Suprapubic skin (tissue), 4 donors: ENCODE results near the gene SESN1.

ENCODE experiments used
- CTCF ChIP-seq, 2 donors: fragments of 200-600 bp in 1 of 2; fragments of 450-650 bp in 1 of 2; sonication (generic) in 1 of 2; IDR thresholded peaks; one replicate each; pipeline ENCODE4 v1.5.1; 2016 to 2019; ENCODE audit warnings: antibody characterized with exemption in 2 of 2, mild to moderate bottlenecking in 1 of 2, moderate library complexity in 1 of 2
- POLR2A ChIP-seq, 2 donors: fragments of 450-650 bp; IDR thresholded peaks; one replicate each; pipeline ENCODE4 v1.6.1; 2017; ENCODE audit warnings: antibody characterized with exemption in 2 of 2, mild to moderate bottlenecking in 2 of 2, moderate library complexity in 2 of 2
- POLR2AphosphoS5 ChIP-seq, 3 donors: sonication (generic); formaldehyde crosslinking; IDR thresholded peaks; one replicate each; pipeline ENCODE4 v1.6.1; 2017; ENCODE audit warnings: antibody characterized with exemption in 3 of 3

- no peak for TF ChIP-seq POLR2A (IDR thresholded peaks at IDR 0.05)
- TF ChIP-seq POLR2AphosphoS5 (IDR thresholded peaks at IDR 0.05): no peak
- no peak for TF ChIP-seq CTCF (IDR thresholded peaks at IDR 0.05)
Measured at GRCh38 chr6:108989700-108990099, 104.9 kb downstream of the SESN1 start.
